Endodermal cell (in vitro differentiated cells): ENCODE results near the gene HEBP1. TPM values are rescaled to one million over a fixed set of nuclear protein-coding genes. Genes with fewer than 3 reads are reported as not detected.
A peak's percentile ranks its signal among the peaks of the same experiment; 100 is the strongest.

ENCODE experiments used
- DNase-seq: peaks from one replicate; pipeline ENCODE4 v3.0.0-alpha.2; 2017
- H3K27ac ChIP-seq: 2 replicates; pipeline ENCODE4 v1.5.1; 2013; ENCODE audit warnings: mild to moderate bottlenecking, low read depth, low read length, moderate library complexity
- H3K27me3 ChIP-seq: 2 replicates; pipeline ENCODE4 v1.6.1; 2013; ENCODE audit warnings: mild to moderate bottlenecking, low read length, moderate library complexity; ENCODE audit not compliant: insufficient read depth, control insufficient read depth, poor library complexity, severe bottlenecking
- H3K36me3 ChIP-seq: 2 replicates; pipeline ENCODE4 v1.7.0; 2013; ENCODE audit warnings: mild to moderate bottlenecking, low read length, moderate library complexity; ENCODE audit not compliant: control insufficient read depth, insufficient read depth
- H3K4me1 ChIP-seq: one replicate; pipeline ENCODE4 v1.7.0; 2013; ENCODE audit warnings: low read length; ENCODE audit not compliant: control insufficient read depth, insufficient read depth
- H3K4me3 ChIP-seq: 2 replicates; pipeline ENCODE4 v1.5.1; 2013; ENCODE audit warnings: mild to moderate bottlenecking, low read length, moderate library complexity
- H3K9ac ChIP-seq: 2 replicates; pipeline ENCODE4 v1.6.1; 2013; ENCODE audit warnings: mild to moderate bottlenecking, low read length, moderate library complexity; ENCODE audit not compliant: poor library complexity, severe bottlenecking; ENCODE audit errors: extremely low read depth
- H3K9me3 ChIP-seq: 2 replicates; pipeline ENCODE4 v1.6.1; 2013; ENCODE audit warnings: mild to moderate bottlenecking, low read length, moderate library complexity; ENCODE audit not compliant: control insufficient read depth
- H3K27ac Mint-ChIP-seq: 2 replicates; pipeline ENCODE4 v1.8.0; 2020; ENCODE audit warnings: mixed read lengths
- H3K27me3 Mint-ChIP-seq: 2 replicates; pipeline ENCODE4 v1.8.0; 2021; ENCODE audit warnings: mild to moderate bottlenecking, mixed read lengths; ENCODE audit not compliant: insufficient read depth
- H3K36me3 Mint-ChIP-seq: 2 replicates; pipeline ENCODE4 v1.8.0; 2020; ENCODE audit warnings: low read depth, mixed read lengths
- H3K4me1 Mint-ChIP-seq: 2 replicates; pipeline ENCODE4 v1.8.0; 2020; ENCODE audit warnings: mixed read lengths
- H3K4me3 Mint-ChIP-seq: 2 replicates; pipeline ENCODE4 v1.8.0; 2020; ENCODE audit warnings: mild to moderate bottlenecking, moderate library complexity, mixed read lengths
- H3K9me3 Mint-ChIP-seq: 2 replicates; pipeline ENCODE4 v1.8.0; 2020; ENCODE audit warnings: mild to moderate bottlenecking, mixed read lengths
- CTCF ChIP-seq: fragments of 200-600 bp; sonication (generic); conservative IDR thresholded peaks from 2 replicates; pipeline ENCODE4 v1.5.0; 2021; ENCODE audit warnings: antibody characterized with exemption, mild to moderate bottlenecking
- WGBS, 2 experiments: methylation state at CpG; one replicate each; pipeline versions ENCODE4 v1.1.5 to v1.1.7; 2013; ENCODE audit warnings: missing lambda C conversion rate in 2 of 2, mixed read lengths in 1 of 2; ENCODE audit not compliant: insufficient coverage in 1 of 2, insufficient read length in 1 of 2; 5-methylcytosine and 5-hydroxymethylcytosine counted together
- total RNA-seq, 2 donors: library from RNA; stranded (reverse); fragmentation: NEBNext Ultra II Directional in 1 of 2; extraction: Animal tissue kit (Norgen Biotek cat#: 25700) in 1 of 2; gene quantifications; 2 replicates in 1 of 2; 3 replicates in 1 of 2; pipeline ENCODE4 v1.2.1, GENCODE V29; 2021

The HEBP1 gene
- total RNA-seq, 2 donors from 2014 or later = 27.4 to 29.1 TPM

- Histone ChIP-seq H3K27ac (no peak overlapping the region), H3K9ac (no peak overlapping the region), H3K27me3 (no peaks in the 10 kb centered on the region), H3K4me3 (no peak overlapping the region), H3K36me3 (no peaks in the 10 kb centered on the region), H3K9me3 (no peaks in the 10 kb centered on the region), H3K4me1 (peaks cover 4% of the 10 kb centered on the region)
- Mint-ChIP-seq H3K4me1 (peaks cover 11% of the 10 kb centered on the region), H3K27ac (no peak overlapping the region), H3K4me3 (no peak overlapping the region), H3K27me3 (peaks cover 15% of the 10 kb centered on the region), H3K36me3 (no peaks in the 10 kb centered on the region), H3K9me3 (no peaks in the 10 kb centered on the region)
- TF ChIP-seq CTCF = no peak
- WGBS, 2 experiments = 88 to 90% methylated on average over 3 to 5 of the region's 5 CpGs
- DNase-seq = no peak
Measured at GRCh38 chr12:13024531-13024916, 24.5 kb upstream of the HEBP1 start.

DNA sequence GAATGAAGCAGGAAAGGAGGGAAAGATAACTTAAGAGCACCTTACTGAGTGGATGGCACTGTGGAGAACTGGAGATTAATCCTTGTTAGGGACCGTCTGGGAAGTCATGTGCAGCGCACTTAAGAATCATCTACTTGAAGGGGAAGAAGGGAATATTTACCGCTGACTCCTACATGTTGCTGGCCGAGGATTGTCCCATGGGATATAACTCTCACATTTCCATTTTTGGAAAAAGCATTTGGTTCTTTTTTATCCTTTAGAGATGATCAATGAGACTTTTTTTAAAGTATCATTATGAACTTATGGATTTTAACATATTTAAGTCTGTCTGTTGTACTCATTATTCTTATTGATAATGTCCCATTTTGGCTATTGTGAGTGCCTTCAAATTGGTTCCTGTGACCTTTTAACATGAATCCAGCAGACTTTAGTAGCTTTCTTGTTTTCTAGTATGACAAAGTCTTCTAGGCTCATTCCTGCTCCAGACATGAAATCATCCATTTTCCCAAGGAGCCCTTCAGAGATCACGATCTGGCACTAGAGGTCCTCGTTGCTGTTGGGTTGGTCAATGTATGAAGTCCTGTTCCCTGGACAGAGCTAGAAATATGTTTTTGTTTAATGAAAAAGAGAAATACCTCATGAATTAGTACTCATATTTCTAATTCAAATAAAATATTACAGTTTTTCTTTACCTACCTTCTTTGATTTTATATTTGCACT is 23.9 kb upstream of the HEBP1 start:
- no peak overlapping the region for H3K4me3 ChIP-seq
- peaks cover 8% of the 10 kb centered on the region for H3K4me1 Mint-ChIP-seq
- no peaks in the 10 kb centered on the region for H3K9me3 Mint-ChIP-seq
- H3K36me3 Mint-ChIP-seq = no peaks in the 10 kb centered on the region
- WGBS, 2 experiments = 78 to 100% methylated on average over 2 to 6 of the region's 6 CpGs
- no peak for DNase-seq
- peaks cover under 1% of the 10 kb centered on the region for H3K4me1 ChIP-seq
- H3K9me3 ChIP-seq = no peaks in the 10 kb centered on the region
- no peaks in the 10 kb centered on the region for H3K27me3 ChIP-seq
- peak; percentile 70 for TF ChIP-seq CTCF
- no peak overlapping the region for H3K9ac ChIP-seq
- H3K27ac Mint-ChIP-seq = no peak overlapping the region
- H3K4me3 Mint-ChIP-seq = no peak overlapping the region
- H3K36me3 ChIP-seq = no peaks in the 10 kb centered on the region
- H3K27ac ChIP-seq = no peak overlapping the region
- peaks cover 10% of the 10 kb centered on the region for H3K27me3 Mint-ChIP-seq

DNA sequence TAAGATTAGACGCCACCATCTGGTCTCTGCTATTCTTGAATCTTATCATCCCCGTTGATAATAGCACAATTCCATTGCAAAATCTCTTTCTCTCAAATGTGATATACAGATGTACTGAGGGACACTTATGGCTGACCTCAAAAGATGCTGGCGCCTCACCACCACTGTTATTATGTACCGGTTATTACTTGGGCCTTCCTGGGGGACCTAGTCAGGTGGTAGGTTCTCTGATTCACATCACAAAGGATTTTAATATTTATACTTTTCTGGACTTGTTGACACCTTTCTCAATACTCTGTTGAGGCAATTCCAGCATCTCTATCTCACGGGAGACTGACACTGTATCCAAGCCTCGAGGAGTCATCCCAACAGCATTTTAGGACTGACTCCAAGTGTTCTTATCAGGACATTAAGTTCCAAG is 22.8 kb upstream of the HEBP1 start:
- Histone ChIP-seq H3K4me3 (no peak overlapping the region), H3K27me3 (no peaks in the 10 kb centered on the region), H3K27ac (no peak overlapping the region), H3K4me1 (no peaks in the 10 kb centered on the region), H3K36me3 (no peaks in the 10 kb centered on the region), H3K9ac (no peak overlapping the region), H3K9me3 (no peaks in the 10 kb centered on the region)
- Mint-ChIP-seq H3K4me3 (no peak overlapping the region), H3K9me3 (no peaks in the 10 kb centered on the region), H3K27me3 (peaks cover 9% of the 10 kb centered on the region), H3K4me1 (no peaks in the 10 kb centered on the region), H3K27ac (no peak overlapping the region), H3K36me3 (no peaks in the 10 kb centered on the region)
- WGBS, 2 experiments = 92 to 95% methylated on average over 6 of the region's 6 CpGs
- no peak for DNase-seq
- TF ChIP-seq CTCF = no peak
